HG03095 (cell line): Measurements from ENCODE around the gene KIAA0513.

Experiments used
- ATAC-seq: cut with Tn5 transposase; IDR thresholded peaks from one replicate; pipeline ENCODE4 v1.9.1; 2021; ENCODE audit warnings: moderate library complexity; ENCODE audit not compliant: unreplicated experiment

The KIAA0513 gene

DNA sequence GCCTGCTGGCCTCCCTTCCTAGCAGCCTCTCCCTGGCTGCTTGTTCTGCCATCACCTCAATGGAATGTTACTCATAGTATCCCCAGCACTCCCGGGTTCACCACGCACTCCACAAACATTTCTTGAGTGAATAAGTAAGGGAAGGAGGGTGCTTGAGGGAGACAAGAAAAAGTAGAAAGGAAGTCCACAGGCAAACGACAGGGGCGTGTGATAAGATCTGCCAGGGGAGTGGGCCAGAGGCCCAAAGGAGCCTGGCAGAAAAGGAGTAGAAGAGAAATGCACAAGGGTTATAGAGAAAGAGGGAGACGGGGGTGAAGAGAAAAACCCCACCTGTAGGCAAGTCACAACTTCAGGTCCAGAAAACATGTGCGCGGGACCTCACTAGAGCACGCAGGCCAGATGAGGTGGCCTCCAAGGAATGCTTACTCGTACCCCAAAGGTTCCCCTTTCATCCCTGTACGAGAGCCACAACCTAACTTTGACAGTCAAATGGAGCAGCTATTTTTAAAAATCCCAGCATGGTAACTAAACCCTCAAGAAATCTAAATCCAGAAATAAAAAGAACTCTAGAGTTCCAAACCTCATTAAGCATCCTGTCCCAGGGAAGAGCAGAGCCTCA, 22.9 kb upstream of the KIAA0513 start:
- no peak for ATAC-seq

DNA sequence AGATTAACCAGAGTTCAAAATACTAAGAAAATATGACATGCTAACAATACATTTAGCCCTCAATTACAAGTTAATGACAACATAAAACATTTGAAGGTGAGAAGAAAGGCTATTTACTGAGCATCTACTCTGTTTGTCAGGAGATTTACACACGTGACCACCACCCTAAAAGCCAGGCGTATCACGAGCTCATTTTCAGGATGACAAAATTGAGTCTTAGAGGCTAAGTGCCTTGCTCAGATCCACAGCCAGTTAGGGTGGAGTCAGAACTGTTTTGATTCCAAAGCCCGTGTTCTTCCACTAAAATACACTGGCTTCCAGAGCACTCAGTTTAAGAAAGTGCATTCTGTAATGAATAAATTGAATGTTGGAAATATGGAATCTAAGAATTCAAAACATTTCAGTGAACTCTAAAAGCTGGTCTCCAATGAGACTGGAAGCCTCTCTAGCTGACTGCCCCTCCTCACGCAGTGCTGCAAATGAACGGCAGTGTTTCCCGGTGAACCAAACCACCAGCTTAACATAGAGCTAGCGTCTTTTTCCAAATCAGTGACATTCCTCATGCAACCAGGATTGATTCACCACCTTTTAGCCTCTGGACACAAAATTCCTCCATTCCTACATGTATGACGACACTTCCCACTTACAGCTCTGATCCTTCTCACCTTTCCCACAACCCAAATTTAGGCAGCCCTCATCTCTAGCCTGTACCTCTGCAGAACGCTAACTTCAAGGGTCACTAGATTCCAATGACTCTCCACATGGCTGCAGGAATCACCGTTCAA, 22.1 kb upstream of the KIAA0513 start:
- ATAC-seq: no peak

- ATAC-seq: no peak
Measured at GRCh38 chr16:85006639-85007038, 21.0 kb upstream of the KIAA0513 start.

DNA sequence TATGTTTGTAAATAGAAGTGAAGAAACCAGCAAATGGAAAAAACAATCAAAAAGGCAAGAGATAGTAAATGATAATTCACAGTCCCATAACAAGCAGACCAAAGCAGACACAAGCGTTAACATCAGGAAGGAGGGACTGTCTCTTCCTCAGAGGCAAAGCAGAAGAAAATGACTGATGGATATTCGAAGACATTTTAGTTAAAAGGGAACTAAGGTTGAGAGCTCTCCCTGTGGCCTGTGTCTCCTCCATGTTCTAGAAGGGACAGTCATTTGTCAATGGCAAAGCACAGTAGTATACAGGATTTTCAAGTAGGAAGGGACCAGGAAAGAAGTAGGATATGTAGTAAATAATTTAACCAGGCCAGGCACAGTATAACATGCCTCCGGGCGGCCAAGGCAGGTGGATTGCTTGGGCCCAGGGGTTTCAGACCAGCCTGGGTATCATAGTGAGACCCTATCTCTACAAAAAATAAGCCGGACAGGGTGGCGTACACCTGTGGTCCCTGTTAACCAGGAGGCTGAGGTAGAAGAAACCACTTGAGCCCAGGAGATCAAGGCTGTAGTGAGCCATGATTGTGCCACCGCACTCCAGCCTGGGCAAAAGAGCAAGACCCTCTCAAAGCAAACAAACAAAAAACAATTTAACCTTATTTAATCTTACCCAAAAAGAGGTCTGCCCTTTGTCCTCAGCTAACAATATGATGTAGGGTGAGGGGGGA, 19.9 kb upstream of the KIAA0513 start:
- ATAC-seq: no peak

DNA sequence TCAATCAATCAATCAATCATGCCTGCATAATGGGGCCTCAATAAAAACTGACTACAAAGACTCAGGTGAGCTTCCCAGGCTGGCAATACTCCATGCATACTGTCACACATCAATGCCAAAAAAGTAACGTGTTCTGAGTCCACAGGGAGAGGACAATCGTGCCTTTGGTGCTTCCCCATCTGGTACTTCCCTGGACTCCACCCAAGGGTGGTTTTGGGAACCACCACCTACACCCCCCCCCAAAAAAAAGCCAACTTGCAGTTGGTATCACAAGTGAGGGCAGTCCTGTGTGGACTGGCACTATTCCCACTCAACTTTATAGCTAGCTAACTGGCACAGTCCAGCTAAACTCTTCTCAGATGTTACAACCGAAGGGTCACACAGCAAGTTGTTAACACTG, 19.3 kb upstream of the KIAA0513 start:
- no peak for ATAC-seq

- ATAC-seq: no peak
Measured at GRCh38 chr16:85010446-85010930, 17.1 kb upstream of the KIAA0513 start.

DNA sequence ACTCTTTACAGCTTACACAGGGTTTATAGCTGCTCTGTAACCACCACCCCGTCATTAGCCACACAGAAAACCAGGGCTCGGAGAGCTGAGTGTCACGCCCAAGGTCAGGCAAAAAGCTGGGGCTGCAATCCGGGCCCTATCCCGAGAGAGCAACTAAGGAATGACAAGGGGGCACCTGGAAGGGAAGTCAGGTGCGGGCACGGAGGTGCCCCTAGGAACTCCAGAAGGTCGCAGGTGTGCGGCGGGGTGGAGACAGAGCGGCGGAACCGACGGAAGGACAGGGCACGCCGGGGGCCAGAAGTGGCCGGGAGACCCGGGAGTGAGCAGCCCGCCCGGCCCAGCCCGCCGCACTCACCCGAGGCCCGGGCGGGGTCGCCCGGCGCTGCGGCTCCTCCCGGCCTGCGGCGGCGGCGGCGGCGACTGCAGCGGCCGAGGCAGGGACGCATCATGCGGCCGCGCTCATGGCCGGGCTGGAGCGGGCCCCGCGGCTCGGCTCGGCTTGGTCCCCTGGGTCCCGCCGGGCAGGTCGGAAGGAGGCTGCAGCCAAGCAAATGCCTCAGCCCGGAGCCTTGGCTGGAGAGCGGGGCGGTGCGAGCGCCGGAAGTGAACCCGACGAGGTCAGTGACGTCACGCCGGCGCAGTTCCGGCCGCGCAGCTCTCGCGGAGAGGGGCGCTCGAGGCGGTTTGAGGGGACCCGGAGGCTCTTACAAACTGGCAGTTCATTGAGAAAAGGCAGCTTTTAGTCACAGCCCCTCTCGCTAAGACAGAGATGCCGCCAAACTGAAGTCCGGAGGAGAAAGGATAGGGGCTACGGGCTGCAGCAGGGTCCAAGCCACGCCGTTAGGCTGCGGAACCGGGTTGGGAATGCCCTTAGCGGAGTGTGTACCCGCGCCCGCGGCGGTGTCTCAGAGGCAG, 16.4 kb upstream of the KIAA0513 start, which contains the start of gene ZDHHC7:
TSS of gene ZDHHC7 (minus strand) at position 605 of the 915 bp plus-strand sequence. CDS start 20,917 bp downstream, outside the sequence.
- peak; percentile 92 for ATAC-seq

GRCh38 chr16:85011846-85012284, 15.7 kb upstream of the KIAA0513 start:
- ATAC-seq: no peak

GRCh38 chr16:85014311-85014710, 13.3 kb upstream of the KIAA0513 start:
- no peak for ATAC-seq

GRCh38 chr16:85015481-85016187, 12.0 kb upstream of the KIAA0513 start:
- ATAC-seq: no peak

DNA sequence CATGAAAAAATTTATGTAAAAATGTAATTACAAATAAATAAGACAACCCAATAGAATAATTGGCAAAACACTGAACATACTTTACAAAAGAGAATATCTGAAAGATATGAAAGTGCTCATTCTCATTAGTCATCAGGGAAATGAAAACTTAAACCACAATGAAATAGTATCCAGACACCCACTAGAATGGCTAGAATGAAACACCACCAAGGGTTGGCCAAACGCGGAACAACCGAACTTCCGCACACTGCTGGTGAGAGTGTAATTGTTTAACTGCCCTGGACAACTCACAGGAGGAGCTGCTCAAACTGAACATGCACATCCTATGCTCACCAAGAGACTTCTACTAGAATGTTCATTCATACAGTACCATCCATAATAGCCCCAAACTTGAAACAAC, 10.4 kb upstream of the KIAA0513 start:
- no peak for ATAC-seq

GRCh38 chr16:85017633-85018032, 10.0 kb upstream of the KIAA0513 start:
- ATAC-seq: no peak

DNA sequence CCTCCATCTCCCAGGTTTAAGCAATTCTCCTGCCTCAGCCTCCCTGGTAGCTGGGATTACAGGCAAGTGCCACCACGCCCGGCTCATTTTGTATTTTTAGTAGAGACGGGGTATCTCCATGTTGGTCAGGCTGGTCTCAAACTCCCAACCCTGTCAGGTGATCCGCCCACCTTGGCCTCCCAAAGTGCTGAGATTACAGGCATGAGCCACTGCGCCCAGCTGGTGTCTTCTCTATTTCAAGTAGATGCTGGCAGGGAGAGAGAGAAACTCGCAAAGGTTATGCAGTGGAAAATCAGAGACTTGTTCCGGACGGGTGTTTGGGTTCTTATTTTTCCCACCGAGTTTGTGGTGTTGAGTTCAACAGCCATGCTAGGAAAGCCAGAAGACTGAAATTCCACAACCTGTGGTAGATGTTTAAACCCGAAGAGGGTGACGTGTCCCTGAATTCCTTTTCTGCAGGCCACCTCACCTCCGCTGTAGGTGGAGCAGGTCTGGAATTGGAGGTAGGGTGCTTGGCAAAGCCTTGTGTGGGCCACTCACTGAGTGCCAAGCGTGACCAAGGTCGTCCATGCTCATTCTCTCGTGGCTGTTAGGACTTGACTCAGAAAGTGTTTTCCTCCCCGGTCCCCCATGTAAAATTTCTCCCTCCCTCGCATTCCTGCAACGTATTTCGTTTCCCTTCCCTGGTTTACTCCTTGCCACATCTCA, 8.9 kb upstream of the KIAA0513 start:
- ATAC-seq: no peak

GRCh38 chr16:85019659-85020245, 7.8 kb upstream of the KIAA0513 start:
- ATAC-seq: no peak

DNA sequence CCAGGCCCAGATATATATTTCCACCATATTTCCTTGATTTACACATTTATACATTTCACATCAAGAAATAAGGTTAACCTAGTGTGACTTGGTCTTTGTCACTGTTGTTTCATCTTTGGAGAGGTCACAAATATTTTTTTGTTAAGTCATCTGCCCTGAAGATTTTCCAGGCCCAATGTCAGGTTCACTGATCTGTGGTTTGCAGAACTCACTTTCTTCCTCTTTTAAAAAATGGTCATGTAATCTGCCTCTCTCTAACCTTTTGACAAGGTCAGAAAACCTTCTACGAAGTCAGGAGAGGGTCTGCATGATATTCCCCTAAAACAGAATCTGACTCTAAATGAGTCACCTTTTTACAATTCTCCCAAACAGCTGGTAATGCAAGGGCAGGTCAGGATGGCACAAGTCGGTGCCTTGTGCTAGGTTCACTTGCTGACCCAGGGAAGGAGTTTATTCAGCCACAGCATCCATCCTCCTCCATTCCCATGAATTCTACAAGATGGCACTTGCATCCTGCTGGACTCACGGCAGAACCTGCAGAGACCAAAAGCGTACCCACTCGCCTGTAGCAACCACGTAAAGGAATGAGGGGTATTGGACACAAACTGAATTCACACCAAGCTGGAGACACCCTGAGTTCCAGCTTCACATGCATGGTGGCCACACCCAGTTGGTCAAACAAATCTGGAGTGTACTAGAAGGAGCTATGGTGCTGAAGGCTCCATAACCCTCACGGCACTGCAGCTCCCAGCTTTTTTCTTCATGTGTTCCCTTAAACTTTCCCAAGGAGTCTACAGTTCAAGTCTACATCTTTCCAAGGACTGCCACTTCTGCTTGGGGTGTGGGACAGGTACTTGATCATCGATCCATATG, 1.6 kb upstream of the KIAA0513 start:
- ATAC-seq: no peak

DNA sequence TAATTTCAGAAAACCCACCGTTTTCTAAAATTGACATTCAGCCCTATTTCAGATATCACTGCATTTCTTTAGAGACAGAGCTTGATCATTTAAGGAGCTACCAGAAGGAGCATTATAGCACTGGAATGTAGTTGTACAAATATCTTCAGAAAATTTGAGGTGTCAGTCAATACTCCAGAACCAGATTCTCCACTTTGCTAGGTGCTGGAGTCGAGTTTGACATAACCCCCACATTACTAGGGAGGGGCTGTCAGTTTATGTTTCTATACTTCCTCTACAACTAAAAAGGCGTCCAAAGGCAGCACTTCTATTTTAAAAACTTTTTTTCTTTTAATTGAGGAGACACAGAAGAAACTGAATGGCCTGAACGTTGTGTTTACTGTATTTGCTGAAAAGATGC, 892 bp upstream of the KIAA0513 start:
- ATAC-seq: no peak

- peak; percentile 7 for ATAC-seq
Measured at GRCh38 chr16:85027958-85028684, 526 bp downstream of the KIAA0513 start.
